SU-DHL-6 (cell line): ENCODE results near the gene CTNNA2.

Source experiments
- EZH2phosphoT487 ChIP-seq: fragments of 200-600 bp; sonication (generic), shearing (Covaris generic); conservative IDR thresholded peaks from 2 replicates; pipeline ENCODE4 v1.6.1; 2018; ENCODE audit warnings: mild to moderate bottlenecking, antibody characterized with exemption, low read length, moderate library complexity, mixed read lengths
- TF ChIP-seq, protein P1 (sequence below): fragments of 200-600 bp; sonication (generic); IDR thresholded peaks from one replicate; pipeline ENCODE4 v1.5.1; 2017; ENCODE audit warnings: antibody characterized with exemption, mild to moderate bottlenecking, low read length, moderate library complexity; ENCODE audit not compliant: insufficient read depth, poor library complexity, severe bottlenecking

DNA sequence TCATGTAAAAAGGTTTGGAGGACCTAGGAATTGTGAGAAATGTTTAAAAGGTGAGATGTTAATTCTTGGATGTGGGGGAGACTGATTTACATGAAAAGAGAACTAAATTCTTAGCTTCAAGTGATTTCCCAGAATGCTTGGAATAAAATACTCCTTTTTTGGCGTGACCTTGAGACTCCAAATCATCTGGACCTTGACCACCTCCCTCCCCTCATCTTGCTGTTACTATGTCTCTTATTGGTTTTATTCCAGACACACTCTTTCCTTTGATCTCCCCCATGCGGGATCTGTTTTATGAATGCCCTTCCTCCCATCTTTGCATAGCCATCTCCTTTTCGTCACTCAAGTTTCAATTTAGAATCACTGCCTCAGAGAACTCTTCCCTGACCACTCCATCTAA is 811.7 kb downstream of the CTNNA2 start:
- TF ChIP-seq, protein P1, sequence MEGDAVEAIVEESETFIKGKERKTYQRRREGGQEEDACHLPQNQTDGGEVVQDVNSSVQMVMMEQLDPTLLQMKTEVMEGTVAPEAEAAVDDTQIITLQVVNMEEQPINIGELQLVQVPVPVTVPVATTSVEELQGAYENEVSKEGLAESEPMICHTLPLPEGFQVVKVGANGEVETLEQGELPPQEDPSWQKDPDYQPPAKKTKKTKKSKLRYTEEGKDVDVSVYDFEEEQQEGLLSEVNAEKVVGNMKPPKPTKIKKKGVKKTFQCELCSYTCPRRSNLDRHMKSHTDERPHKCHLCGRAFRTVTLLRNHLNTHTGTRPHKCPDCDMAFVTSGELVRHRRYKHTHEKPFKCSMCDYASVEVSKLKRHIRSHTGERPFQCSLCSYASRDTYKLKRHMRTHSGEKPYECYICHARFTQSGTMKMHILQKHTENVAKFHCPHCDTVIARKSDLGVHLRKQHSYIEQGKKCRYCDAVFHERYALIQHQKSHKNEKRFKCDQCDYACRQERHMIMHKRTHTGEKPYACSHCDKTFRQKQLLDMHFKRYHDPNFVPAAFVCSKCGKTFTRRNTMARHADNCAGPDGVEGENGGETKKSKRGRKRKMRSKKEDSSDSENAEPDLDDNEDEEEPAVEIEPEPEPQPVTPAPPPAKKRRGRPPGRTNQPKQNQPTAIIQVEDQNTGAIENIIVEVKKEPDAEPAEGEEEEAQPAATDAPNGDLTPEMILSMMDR = no peak
- no peak for TF ChIP-seq EZH2phosphoT487
